ENCODE data around the gene LYAR. TPM values are rescaled to one million over a fixed set of nuclear protein-coding genes. Genes with fewer than 3 reads are reported as not detected.

Gene LYAR
- total and polyA plus RNA-seq, 2 donors (not counting 3 experiments of a cell fraction or from before 2014, with no cell fraction given), result 4.2 to 24.6 TPM

DNA sequence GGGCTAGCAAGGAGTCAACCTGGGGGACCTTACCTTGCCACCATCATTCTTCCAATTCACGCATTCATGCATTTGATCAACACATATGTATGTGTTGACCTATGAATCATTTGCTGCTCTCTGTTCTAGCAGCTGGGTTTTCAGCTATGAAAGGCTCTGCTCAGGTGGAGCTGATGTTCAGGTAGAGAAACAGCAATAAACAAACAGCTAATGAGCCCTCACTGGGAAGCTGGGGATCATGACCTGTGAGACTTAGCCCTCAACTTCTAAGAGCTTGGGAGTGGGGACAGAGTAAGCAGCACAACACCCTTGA is 61.6 kb downstream of the LYAR start:
- intact Hi-C loops (cut with micrococcal nuclease), result no loop called here

DNA sequence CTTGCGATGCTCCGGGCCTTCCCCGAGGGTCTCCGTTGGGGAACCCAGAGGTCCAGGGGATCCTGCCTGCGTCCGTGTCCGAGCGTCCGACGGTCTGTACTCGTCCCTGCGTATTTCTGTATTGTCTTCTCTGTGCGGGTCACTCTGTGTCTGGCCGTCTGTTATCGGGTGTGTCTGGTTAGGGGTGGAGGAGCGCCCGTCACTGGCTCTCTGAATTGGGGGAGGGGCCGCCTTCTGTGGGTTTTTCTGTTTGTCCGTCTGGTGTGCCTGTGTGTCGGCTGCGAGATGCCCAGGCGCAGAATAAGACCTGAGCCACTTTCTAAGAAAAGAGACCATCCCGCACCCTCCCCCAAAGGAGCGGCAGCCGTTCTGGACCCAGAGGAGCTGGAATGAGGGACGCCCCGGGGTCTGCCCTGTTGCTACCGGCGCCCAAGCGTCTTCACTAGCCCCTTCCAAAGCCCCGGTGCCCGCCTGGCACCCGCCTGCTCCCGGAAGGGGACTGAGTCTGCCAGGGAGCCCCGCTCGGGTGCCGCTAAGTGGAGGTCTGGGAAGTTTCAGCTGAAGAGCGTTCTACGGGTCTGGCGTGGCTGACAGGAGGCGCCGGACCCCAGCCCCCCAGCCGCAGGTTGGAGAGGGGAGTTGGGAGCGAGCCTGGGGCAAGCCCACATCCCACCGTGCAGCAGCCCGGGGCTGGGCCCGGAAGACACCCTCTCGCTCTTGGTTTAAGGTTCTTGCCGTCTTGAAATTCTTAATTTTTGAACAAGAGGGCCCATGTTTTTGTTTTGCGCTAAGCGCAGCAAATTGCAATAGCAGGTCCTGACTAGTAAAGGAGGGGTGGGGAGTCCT is 62.2 kb downstream of the LYAR start:
- ChIA-PET CTCF (no interaction called here), POLR2A (no interaction called here)
- dilution Hi-C loops (cut with MboI; ENCODE audit: extremely low pct_ligation_motif_present, low sequenced_read_pairs), result no loop called here
- Histone ChIP-seq H3K27ac (ENCODE audit: insufficient read depth, low read depth, low read length) (no peak overlapping the region), H3K9ac (replicated peaks; ENCODE audit: extremely low read depth, insufficient read depth, low read length) (no peak overlapping the region), H3K4me2 (ENCODE audit: insufficient read depth, low read length) (no peak overlapping the region), H2AFZ (ENCODE audit: low read depth, low read length) (no peak overlapping the region), H3K27me3 (ENCODE audit: control insufficient read depth in 2 of 2, insufficient read depth in 2 of 2, low read length in 2 of 2) (peaks cover 32 to 43% of the 10 kb centered on the region in 2 experiments), H3K9me1 (replicated peaks; ENCODE audit: control insufficient read depth, extremely low read depth, insufficient read depth, low read length) (no peaks in the 10 kb centered on the region), H3K79me2 (ENCODE audit: control insufficient read depth, insufficient read depth, low read length) (no peaks in the 10 kb centered on the region), H3K36me3 (ENCODE audit: control insufficient read depth in 2 of 2, extremely low read depth in 1 of 2, insufficient read depth in 2 of 2, low read length in 2 of 2) (no peaks in the 10 kb centered on the region), H3K4me3 (replicated peaks in 1 of 3; ENCODE audit: insufficient read depth in 1 of 3, low read depth in 1 of 3, low read length in 3 of 3) (no peak overlapping the region), H3K9me3 (replicated peaks; ENCODE audit: control insufficient read depth, insufficient read depth, low read length) (no peaks in the 10 kb centered on the region), H4K20me1 (replicated peaks; ENCODE audit: control insufficient read depth, extremely low read depth, insufficient read depth, low read length) (no peaks in the 10 kb centered on the region), H3K4me1 (ENCODE audit: control insufficient read depth, extremely low read depth, insufficient read depth, low read length) (no peaks in the 10 kb centered on the region)
- BruUV-seq (replicated peaks), result no TSS peak
- no peak for FAIRE-seq
- peak; percentile 90 for TF ChIP-seq EZH2 (IDR thresholded peaks at IDR 0.05; ENCODE audit: borderline replicate concordance, low read depth, low read length, severe bottlenecking)
- TF ChIP-seq, protein P1, sequence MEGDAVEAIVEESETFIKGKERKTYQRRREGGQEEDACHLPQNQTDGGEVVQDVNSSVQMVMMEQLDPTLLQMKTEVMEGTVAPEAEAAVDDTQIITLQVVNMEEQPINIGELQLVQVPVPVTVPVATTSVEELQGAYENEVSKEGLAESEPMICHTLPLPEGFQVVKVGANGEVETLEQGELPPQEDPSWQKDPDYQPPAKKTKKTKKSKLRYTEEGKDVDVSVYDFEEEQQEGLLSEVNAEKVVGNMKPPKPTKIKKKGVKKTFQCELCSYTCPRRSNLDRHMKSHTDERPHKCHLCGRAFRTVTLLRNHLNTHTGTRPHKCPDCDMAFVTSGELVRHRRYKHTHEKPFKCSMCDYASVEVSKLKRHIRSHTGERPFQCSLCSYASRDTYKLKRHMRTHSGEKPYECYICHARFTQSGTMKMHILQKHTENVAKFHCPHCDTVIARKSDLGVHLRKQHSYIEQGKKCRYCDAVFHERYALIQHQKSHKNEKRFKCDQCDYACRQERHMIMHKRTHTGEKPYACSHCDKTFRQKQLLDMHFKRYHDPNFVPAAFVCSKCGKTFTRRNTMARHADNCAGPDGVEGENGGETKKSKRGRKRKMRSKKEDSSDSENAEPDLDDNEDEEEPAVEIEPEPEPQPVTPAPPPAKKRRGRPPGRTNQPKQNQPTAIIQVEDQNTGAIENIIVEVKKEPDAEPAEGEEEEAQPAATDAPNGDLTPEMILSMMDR (IDR thresholded peaks at IDR 0.05; ENCODE audit: extremely low read depth in 1 of 2, insufficient read depth in 1 of 2, low read depth in 1 of 2, low read length in 2 of 2), result no peak
- intact Hi-C loops (cut with micrococcal nuclease), result no loop called here
- no peak for DNase-seq (ENCODE audit: low read depth, low spot score)

More for the DNA sequence above, 61.6 kb downstream of the LYAR start:
- BruUV-seq (replicated peaks), result no TSS peak
- Histone ChIP-seq H3K36me3 (ENCODE audit: control insufficient read depth in 2 of 2, extremely low read depth in 1 of 2, insufficient read depth in 2 of 2, low read length in 2 of 2) (no peaks in the 10 kb centered on the region), H3K9ac (replicated peaks; ENCODE audit: extremely low read depth, insufficient read depth, low read length) (no peak overlapping the region), H3K9me3 (replicated peaks; ENCODE audit: control insufficient read depth, insufficient read depth, low read length) (no peaks in the 10 kb centered on the region), H4K20me1 (replicated peaks; ENCODE audit: control insufficient read depth, extremely low read depth, insufficient read depth, low read length) (no peaks in the 10 kb centered on the region), H3K27me3 (ENCODE audit: control insufficient read depth in 2 of 2, insufficient read depth in 2 of 2, low read length in 2 of 2) (peaks cover 32 to 43% of the 10 kb centered on the region in 2 experiments), H3K4me3 (replicated peaks in 1 of 3; ENCODE audit: insufficient read depth in 1 of 3, low read depth in 1 of 3, low read length in 3 of 3) (no peak overlapping the region), H3K27ac (ENCODE audit: insufficient read depth, low read depth, low read length) (no peak overlapping the region), H2AFZ (ENCODE audit: low read depth, low read length) (no peak overlapping the region), H3K4me1 (ENCODE audit: control insufficient read depth, extremely low read depth, insufficient read depth, low read length) (no peaks in the 10 kb centered on the region), H3K79me2 (ENCODE audit: control insufficient read depth, insufficient read depth, low read length) (no peaks in the 10 kb centered on the region), H3K9me1 (replicated peaks; ENCODE audit: control insufficient read depth, extremely low read depth, insufficient read depth, low read length) (no peaks in the 10 kb centered on the region), H3K4me2 (ENCODE audit: insufficient read depth, low read length) (no peak overlapping the region)
- ChIA-PET POLR2A (no interaction called here), CTCF (no interaction called here)
- no peak for DNase-seq (ENCODE audit: low read depth, low spot score)
- dilution Hi-C loops (cut with MboI; ENCODE audit: extremely low pct_ligation_motif_present, low sequenced_read_pairs), result no loop called here
- TF ChIP-seq, protein P1 (IDR thresholded peaks at IDR 0.05; ENCODE audit: extremely low read depth in 1 of 2, insufficient read depth in 1 of 2, low read depth in 1 of 2, low read length in 2 of 2), result no peak
- TF ChIP-seq FOS (IDR thresholded peaks at IDR 0.05; ENCODE audit: borderline replicate concordance, insufficient read depth, low read length), result no peak
- no peak for TF ChIP-seq GATA2 (IDR thresholded peaks at IDR 0.05; ENCODE audit: insufficient read depth, insufficient read length, low read depth, low read length)
- TF ChIP-seq POLR2A (IDR thresholded peaks at IDR 0.05; ENCODE audit: low read depth, low read length), result no peak
- no peak for FAIRE-seq
